ENCODE measurements around the gene ADIPOR1.
"Not testable (repeated sequence)": the region's sequence is repeated elsewhere in the genome, so short reads cannot be mapped to it uniquely, and the experiment has no call there.

Gene ADIPOR1

GRCh38 chr1:202968895-202969295 is 10.8 kb upstream of the ADIPOR1 start:
- DNase-seq, result no peak

GRCh38 chr1:202968351-202968750 is 10.2 kb upstream of the ADIPOR1 start:
- DNase-seq, result no peak

DNA sequence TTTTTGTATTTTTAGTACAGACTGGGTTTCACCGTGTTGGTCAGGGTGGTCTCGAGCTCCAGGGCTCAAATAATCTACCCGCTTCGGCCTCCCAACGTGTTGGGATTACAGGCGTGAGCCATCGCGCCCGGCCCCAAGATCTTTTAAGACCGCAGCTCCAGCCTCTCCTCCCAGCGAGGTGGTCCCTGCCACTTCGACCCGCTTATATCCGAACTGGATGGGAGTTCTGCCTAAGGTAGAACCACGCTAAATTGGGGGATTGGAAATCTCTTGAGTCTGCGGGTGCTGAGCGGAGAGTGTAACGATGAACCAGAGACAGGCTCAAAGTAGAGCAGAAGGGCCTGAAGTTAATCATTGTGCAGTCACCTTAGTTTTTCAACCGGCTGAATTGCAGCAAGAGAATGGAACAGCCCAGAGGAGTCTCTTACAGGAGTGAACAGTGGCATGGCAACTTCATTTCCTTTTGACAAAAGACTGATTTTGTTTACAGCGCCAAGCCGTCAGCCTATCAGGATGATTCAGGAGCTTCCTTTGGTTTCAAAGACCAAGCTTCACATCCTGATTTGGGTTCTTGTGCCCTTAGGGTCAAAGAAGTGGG is 9.7 kb upstream of the ADIPOR1 start:
- DNase-seq, result no peak

GRCh38 chr1:202966006-202966898 is 8.1 kb upstream of the ADIPOR1 start:
- no peak for DNase-seq

DNA sequence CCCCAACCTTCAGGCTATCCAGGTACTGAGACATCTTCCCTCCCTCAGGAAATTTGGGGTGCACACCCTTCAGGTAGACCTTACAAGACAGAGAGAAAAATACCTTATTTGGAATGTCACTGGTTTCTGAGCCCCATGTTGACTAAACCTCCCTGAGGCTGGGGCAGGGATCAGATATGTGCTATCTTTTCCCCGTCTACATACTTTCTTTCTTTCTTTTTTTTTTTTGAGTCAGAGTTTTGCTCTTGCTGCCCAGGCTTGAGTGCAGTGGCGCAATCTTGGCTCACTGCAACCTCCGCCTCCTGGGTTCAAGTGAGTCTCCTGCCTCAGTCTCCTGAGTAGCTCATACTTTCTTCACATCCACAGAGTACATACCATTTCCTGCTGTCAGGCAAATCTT is 7.3 kb upstream of the ADIPOR1 start:
- no peak for DNase-seq

DNA sequence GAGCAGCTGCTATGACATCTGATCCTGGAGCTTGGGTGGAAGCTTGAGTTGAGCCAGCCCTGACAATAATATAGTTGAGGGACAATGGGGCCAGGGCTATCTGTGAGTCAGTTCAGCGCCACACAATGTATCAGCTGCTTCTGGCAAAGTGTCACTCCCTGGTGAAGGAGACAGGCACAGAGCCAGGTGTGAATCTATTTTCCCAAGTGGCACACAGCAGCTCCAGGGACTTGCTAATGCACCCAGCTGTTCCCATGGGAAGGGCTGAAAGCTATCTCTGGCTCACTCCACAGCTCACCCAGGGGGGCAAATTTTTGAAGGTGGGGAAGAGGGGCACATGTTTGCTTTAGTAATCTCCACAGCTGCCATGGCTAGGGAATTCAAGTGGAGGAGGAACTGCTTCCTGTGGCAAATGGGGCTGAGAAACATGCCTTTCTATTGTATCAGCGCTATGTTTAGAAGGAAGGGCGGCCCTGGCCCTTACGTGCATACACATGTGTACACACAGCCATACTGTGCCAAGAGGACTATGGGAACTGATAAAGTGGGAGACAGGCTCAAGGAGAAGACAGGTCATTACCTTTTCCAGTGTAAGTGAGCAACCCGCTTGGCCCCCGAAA is 6.8 kb upstream of the ADIPOR1 start:
- peak; percentile 70 for DNase-seq

GRCh38 chr1:202961220-202961880 is 3.2 kb upstream of the ADIPOR1 start:
- no peak for DNase-seq

DNA sequence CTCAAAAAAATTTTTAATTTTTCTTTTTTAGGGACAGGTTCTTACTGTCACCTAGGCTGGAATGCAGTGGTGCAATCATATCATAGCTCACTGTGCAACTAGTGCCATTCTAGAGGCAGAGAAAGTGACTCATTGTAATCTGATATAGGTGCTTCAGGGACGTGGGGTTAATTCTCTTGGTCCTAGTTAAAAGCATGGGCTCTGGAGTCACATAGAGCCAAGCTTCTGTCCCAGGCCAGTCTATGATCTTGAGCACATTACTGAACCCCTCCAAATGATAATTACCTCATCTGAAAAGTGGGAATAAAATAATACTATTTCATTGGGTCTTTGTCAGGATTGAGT is 1.1 kb upstream of the ADIPOR1 start:
- no peak for DNase-seq

DNA sequence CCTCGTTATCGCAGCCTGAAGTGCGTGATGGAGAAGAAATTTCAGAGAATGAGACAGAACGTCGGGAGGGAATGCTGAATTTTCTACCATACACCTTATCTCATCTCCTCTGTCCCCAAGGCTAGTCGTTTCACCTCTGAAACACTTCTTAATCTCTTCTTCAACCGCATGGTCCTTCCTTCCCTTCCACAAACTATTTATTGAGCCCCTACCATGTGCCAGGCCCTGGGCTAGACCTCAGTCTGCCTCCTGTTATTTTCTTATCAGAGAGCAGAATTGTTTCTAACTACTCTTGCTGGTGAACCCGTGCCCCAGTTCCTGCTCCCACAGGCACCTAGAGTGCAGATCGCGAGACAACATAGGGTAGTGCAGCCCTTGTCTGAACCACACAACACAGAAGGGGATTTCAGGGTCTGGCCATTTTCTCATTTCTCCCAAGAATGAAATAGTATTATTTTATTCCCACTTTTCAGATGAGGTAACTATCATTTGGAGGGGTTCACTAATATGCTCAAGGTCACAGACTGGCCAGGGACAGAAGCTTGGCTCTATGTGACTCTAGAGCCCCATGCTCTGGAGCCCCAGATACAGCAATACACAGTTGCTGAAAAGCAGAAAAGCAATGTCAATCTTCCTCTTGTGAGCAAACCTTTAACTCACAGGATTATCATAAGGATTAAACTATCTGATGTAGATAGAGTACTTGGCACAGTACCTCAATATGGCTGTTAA is 598 bp upstream of the ADIPOR1 start:
- no peak for DNase-seq

- no peak for DNase-seq
These were observed 1.1 kb downstream of the ADIPOR1 start for GRCh38 chr1:202956969-202957368.

DNA sequence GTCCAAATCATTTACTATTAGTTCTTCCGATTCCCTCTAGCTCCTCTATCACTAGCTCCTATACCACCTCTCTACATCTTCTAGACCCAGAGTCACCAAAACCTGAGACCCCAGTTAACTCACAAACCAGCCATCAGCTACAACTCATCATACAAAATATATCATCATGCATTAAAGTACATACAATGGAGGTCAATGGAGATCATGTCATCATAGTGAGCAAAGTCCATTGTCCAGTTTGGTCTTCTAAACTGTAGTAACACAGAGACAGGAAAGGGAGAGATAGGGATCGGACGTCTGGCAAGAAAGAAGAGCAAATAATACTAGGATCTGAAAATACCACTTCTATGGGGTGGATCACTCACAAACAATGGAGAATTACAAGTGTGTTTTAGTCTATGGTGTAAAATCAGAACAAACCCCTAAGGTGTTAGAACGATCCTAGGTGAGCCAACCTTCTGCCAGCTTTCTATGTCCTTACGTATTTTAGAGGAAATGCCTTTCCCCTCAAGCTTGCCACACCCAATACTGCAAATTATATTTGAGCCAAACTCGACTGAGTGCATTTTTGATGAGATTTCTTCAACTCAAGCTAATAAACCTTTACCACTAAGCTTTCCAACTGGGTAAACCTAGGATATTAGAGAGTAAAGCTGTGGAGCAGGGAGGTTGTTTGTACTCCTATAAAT is 3.9 kb downstream of the ADIPOR1 start:
- DNase-seq, result no peak

DNA sequence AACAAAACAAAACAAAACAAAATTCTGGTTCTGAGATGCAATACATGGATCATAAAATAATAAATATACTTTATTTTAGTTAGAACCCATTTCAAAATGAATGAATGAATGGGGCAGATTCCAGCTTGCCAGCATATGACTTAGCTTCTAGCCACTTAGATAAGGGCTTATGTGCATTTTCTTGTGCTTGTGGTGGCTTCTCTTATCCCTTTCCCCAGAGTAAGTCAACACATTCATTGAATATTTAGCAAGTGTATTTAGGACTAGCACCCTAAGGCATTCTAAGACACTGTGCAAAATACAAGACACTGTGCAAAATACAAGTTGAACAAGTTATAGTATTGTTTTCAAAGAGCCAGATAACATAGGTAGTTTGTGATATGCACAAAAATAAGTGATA is 4.7 kb downstream of the ADIPOR1 start:
- DNase-seq, result no peak

- DNase-seq, result no peak
These were observed 5.3 kb downstream of the ADIPOR1 start for GRCh38 chr1:202952818-202953217.

DNA sequence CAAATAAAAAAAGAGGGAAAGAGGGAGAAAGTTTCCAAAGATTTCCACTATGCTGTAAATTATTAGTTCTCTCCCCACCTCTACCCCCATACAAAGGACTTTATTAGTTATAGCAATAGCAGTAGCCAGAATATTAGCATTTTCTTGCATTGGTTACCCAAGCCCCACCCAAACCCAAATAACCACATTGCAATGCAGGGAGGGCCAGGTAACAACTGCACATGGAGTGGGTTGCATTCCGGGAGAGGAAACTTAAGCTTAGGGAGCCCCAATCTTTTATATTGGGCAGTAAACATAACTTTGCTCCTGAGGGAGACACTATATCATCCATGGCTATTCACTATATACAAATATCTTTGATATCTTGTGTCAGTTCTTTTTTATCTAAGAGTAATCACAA is 6.0 kb downstream of the ADIPOR1 start:
- no peak for DNase-seq

- no peak for DNase-seq
These were observed 6.7 kb downstream of the ADIPOR1 start for GRCh38 chr1:202951437-202951836.

DNA sequence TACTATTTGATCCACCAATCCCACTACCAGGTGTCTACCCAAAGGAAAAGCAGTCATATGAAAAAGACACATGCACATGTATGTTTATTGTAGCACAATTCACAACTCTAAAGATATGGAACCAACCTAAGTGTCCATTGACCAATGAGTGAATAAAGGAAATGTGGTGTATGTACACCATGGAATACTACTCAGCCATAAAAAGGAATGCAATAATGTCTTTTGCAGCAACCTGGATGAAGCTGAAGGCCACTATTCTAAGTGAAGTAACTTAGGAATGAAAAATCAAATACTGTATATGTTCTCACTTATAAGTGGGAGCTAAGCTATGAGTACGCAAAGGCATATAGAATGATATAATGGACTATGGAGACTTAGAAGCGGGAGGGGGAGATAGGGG is 12.6 kb downstream of the ADIPOR1 start:
- DNase-seq, result no peak

GRCh38 chr1:202944438-202944921 is 13.6 kb downstream of the ADIPOR1 start:
- no peak for DNase-seq

- DNase-seq, result no peak
These were observed 15.7 kb downstream of the ADIPOR1 start for GRCh38 chr1:202942426-202942825.

- DNase-seq, result no peak
These were observed 16.7 kb downstream of the ADIPOR1 start for GRCh38 chr1:202941372-202941771.

- DNase-seq, result no peak
These were observed 17.6 kb downstream of the ADIPOR1 start for GRCh38 chr1:202940561-202940960.

- DNase-seq, result no peak
These were observed 19.7 kb downstream of the ADIPOR1 start for GRCh38 chr1:202938287-202938925.

DNA sequence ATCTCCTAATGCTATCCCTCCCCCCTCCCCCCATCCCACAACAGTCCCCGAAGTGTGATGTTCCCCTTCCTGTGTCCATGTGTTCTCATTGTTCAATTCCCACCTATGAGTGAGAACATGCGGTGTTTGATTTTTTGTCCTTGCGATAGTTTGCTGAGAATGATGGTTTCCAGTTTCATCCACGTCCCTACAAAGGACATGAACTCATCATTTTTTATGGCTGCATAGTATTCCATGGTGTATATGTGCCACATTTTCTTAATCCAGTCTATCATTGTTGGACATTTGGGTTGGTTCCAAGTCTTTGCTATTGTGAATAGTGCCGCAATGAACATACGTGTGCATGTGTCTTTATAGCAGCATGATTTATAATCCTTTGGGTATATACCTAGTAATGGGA is 21.7 kb downstream of the ADIPOR1 start:
- DNase-seq, result not testable (repeated sequence)
